GM21526 (cell line): ENCODE results near the gene PDIA3.
"Not testable (repeated sequence)": the region's sequence is repeated elsewhere in the genome, so short reads cannot be mapped to it uniquely, and the experiment has no call there.

Source experiments
- ATAC-seq: cut with Tn5 transposase; IDR thresholded peaks from one replicate; pipeline ENCODE4 v1.9.1; 2021; ENCODE audit warnings: moderate library complexity; ENCODE audit not compliant: unreplicated experiment, low FRiP score

Gene PDIA3

DNA sequence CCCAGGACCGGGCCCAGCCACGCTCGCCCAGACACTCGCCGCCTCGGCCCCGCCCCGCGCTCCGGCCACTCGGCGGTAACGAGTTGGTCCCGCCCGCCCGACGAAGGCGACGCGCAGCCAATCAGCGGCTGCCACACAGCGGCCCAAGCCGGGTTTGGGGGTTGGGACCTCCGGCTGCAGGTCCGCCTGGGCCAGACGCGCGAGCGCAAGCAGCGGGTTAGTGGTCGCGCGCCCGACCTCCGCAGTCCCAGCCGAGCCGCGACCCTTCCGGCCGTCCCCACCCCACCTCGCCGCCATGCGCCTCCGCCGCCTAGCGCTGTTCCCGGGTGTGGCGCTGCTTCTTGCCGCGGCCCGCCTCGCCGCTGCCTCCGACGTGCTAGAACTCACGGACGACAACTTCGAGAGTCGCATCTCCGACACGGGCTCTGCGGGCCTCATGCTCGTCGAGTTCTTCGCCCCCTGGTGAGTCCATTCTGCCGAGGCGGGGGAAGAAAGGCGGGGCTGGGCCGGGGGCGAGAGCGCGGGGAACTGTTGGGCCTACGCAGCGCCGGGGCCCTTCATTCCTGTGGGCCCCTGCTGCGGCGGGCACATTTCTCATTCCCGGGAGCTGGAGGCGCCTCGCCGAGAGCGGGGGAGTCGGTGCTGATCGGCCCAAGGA is at the start of gene PDIA3:
Gene PDIA3, plus strand, starts transcription at position 194 of the 658 bp plus-strand sequence. Its CDS starts 102 bp downstream, at position 296.
- ATAC-seq, result peak; percentile 64

DNA sequence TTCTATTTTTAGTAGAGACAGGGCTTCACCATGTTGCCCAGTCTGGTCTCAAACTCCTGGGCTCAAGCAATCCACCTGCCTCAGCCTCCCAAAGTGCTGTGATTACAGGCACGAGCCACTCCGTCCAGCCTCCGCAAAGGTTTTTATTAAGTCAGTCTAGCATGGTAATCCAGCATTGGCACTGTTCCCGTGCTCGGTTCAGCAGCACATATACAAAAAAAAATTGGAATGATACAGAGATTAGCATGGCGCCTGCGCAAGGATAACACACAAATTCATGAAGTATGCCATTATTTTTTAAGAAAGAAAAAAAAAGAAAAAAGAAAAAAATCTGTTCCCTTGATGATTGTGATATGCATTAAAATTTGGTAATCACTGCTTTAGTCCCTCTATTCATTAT is 44.1 kb upstream of the PDIA3 start:
- ATAC-seq, result no peak

DNA sequence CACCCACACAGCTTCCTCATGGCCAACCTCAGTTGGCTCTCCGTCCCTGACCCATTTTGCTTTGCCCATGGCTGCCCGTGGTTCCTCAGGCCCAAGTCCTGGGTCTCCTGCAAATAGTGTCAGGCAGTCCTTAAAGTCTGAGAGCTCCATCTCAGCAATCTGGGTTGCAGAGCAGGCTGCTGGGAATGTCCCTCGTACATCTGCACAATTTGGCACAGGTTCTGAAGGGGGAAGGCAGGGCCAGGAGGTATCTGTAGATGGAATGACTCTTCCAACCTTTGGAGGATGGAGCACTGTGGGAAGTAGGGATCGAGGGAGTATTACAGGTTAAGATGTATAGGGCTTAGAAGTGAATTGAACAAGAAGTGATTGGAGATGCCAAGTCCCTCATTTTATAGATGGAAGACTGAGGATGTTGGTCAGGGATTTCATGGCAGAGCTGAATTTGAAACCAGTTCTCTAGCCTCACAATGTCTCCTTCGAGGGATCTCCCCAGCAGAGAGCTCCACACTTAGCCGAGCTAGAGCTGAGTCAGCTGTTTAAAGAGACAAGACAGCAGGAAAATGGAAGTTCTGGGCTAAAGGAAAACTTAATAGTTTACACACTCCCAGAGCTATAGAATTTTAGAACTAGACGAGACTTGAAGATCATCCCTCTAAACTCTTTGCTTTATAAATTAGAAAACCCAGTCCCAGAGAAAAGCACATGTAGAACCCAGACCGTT is 43.4 kb upstream of the PDIA3 start:
- ATAC-seq, result no peak

DNA sequence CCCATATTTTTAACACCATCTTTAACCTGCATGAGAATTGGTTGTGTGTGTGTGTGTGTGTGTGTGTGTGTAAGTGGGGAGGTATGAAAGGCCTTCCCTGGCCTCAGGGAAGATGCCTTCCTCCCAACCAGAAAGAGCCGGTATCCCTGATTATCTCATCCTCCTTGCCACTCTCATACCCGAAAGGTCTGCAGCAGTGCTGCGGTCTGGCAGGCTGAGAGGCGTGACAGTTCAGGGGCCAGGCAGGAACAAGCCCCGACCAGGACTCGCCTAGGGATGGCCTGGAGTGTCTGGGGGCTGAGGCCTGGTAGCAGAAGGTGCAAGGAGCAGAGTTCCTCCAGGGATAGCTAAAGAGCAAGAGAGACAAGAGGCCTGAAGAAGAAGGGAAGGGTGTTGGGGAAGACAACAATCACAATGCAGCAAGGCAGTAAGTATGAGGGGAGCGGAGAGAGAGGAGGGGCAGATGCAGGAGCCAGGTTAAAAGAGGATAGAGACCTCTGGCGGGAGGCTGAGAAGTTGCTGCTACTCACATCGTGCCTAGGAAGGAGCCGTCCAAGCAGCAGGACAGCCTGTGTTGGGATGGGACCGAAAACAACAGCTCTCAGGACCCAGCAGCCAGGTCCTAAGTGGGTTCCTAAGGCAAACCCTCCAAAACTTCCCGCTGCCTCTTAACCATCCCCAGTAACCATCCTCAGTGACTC is 35.7 kb upstream of the PDIA3 start:
- ATAC-seq, result not testable (repeated sequence)

GRCh38 chr15:43723151-43723550 is 23.1 kb upstream of the PDIA3 start:
- no peak for ATAC-seq

- not testable (repeated sequence) for ATAC-seq
Observed at GRCh38 chr15:43726306-43726705, 19.9 kb upstream of the PDIA3 start.

GRCh38 chr15:43728053-43728725 is 18.0 kb upstream of the PDIA3 start:
- ATAC-seq, result not testable (repeated sequence)

DNA sequence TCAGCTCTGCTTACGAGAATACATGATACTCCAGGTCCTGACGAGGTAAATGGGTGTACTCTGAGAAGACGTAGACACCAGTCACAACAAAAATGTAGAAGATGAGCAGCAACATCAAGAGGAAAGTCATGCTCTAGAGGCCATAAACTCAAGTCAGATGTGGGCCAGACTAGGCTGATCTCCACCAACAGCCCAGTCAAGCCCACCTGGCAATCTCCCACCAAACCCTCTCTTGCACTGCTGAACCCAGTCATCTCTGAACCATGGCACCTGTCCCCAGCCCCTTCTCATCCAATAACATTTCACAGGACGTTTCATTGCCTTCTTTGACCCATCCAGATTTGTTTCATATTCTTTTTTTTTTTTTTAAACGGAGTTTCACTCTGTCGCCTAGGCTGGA is 10.8 kb upstream of the PDIA3 start:
- peak; percentile 46 for ATAC-seq

DNA sequence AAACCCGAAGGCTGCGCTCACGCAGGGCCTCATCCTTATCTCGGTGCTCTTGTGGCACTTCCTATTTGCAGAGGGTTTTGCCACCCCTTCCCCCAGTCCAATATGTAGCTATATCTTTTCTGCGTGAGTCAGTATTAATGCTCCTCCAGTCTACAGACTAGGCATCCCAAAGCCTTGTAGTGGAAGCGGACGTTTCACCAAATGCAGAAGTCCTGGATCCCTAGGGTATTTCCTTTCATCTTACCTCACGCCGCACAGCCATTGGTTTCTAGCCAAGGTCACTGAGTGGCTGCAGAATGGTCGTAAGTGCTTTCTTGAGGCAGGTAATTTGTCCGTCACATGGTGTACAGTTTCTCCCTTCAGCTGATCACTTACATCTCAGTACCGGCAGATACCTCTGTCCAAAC is 668 bp downstream of the PDIA3 start:
- peak; percentile 9 for ATAC-seq

DNA sequence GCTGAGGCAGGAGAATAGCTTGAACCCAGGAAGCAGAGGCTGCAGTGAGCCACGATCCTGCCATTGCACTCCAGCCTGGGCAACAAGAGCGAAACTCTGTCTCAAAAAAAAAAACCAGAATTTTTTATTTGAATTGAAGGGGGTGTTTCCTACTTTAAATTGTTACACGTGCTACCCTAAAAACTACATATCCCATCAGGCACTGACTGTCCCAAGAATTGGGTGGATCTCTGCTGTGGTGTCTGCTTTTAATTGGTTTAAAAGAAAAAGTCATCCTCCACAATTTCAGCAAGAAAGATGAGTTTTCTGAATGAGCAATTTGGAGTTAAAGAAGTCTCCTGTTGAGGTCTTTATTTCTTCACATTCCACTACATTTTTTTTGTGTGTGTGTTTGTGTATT is 2.1 kb downstream of the PDIA3 start:
- ATAC-seq, result no peak

GRCh38 chr15:43749690-43750345 is 3.6 kb downstream of the PDIA3 start:
- ATAC-seq, result peak; percentile 32

GRCh38 chr15:43751885-43752284 is 5.6 kb downstream of the PDIA3 start:
- no peak for ATAC-seq

DNA sequence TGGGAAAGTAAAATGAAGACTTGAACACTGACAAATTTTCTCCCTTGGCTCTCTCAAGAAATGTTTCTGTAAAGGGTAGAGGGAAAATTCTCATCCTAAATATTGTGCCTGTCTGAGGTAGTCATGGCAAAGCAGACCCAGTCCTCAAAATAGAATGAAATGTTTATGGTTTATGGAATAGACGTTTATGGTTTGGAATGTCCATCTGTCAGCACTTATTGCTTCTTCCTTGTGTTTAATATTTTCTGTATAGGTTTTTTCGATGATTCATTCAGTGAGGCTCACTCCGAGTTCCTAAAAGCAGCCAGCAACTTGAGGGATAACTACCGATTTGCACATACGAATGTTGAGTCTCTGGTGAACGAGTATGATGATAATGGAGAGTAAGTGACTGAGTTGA is 16.6 kb downstream of the PDIA3 start:
- ATAC-seq, result no peak

- ATAC-seq, result no peak
Observed at GRCh38 chr15:43763819-43764446, 17.7 kb downstream of the PDIA3 start.

DNA sequence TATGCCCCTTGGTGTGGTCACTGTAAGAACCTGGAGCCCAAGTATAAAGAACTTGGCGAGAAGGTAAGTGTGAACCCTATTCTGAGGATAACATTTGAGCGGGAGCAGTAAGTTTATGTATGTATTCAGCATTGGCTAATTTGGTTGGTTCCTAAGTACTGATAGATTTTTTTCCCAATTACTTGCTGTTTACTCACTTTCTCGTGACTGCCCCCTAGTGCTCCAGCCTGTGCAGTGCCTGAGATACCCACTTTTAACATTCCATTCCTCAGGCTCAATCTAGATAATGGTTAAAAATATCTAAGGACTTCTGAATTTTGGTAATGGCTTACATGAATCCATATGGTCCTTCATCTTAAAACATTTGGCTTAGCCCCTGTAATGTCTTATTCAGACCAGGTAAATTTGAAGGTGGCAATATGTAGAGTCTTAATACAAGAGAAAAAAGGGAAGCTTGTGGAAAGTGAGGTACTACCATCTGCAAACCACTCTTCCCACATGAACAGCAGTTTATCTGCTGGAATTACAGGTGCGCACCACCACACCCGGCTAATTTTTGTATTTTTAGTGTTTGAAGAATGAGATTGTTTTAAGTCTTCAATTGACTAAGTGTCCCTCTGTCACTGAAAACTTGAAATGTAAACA is 23.5 kb downstream of the PDIA3 start:
- ATAC-seq, result no peak

GRCh38 chr15:43771816-43772215 is 25.6 kb downstream of the PDIA3 start:
- ATAC-seq, result no peak

DNA sequence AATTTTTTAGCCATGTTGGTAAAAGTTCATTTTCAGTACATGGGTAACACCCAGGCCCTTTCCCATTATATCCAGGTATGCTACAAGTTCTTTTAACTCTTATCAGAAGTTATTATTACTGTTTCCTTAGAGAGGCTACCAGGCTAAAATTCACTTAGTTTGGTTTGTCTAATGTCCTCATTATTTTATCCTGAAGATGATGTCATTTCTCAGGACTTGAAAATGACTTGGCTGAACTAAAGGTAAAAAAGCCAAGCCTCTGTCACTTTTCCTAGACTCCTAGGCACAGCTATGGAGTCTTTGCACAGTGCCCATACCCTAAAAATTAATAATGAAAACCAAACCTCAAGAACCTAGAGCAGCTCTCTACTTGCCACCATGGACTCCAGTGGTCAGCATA is 26.4 kb downstream of the PDIA3 start:
- ATAC-seq, result no peak

DNA sequence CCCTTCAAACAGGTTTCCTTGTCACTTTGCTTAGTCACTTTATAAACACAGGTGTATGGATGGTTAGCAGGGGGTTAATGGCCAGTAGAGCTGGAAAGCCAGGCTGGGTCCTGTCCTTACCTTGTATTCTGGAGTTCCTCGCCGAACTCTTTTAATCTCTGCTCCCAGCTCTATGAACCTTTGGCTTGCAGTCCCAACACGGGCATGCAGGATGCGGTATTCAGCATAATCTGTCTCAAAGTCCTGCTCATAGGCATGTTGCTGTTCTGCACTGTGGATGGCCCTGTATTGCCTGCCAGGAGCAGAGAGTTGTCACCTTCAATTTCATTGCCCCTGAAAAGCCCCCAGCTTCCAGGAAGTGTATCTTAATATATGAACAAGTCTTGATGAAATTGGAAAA is 27.8 kb downstream of the PDIA3 start:
- no peak for ATAC-seq

GRCh38 chr15:43775411-43775965 is 29.2 kb downstream of the PDIA3 start:
- no peak for ATAC-seq
